NCI-H510A (cell line): ENCODE results near the gene POLR1A.

Source experiments
- DNase-seq: peaks from one replicate; lab custom pipeline; 2025; lab: John Stamatoyannopoulos, UW

POLR1A gene

GRCh38 chr2:86021396-86022378, 84.0 kb downstream of the POLR1A start:
- DNase-seq, result no peak

GRCh38 chr2:86020984-86021383, 84.7 kb downstream of the POLR1A start:
- no peak for DNase-seq

- DNase-seq, result no peak
These were observed 86.6 kb downstream of the POLR1A start for GRCh38 chr2:86019121-86019520.

DNA sequence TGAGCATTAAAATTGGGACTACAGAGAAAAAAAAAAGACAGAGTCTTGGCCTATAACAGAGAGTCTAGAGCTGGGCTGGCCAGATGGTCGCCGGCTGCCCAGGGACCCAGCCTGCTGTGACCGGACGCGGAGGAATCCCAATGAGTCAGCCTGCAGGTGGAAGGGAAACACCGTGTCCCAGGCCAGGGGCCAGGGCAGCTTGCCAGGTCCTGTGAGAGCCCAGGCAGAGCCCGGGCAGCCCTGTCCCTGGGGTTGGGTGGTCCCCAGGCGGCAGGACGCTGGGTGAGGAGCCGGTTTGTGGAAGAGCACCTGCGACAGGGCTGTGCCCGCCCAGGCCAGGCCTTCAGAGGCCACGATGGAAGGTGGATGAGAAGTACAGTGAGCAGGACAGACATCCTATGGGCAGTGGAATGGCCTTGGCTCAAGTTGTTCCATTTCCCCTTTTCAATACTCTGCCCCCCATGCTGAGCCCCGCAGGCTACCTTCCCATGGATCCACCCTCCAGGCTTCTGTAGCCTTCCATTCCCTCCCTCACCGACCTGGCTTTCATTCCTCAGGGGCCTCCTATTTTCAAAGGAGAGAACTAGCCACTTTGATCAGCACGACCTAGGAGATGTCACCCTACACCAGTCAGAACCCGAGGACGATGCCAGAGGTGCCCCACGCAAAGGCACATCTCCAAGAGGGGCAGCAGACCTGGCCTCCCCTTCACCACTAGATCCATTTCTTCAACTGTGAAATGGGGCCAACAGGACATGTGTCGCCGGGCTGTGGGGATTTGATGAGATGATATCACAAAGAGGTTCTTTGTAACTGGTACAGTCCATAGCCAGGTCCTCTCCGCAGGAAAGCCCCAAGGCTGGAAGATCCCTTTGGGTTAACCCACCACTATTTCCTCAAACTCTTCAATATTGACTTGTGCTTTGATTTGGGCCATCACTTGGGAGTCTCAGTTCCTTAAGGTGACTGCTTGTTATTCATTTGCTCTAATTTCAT, 87.5 kb downstream of the POLR1A start:
- DNase-seq, result no peak

DNA sequence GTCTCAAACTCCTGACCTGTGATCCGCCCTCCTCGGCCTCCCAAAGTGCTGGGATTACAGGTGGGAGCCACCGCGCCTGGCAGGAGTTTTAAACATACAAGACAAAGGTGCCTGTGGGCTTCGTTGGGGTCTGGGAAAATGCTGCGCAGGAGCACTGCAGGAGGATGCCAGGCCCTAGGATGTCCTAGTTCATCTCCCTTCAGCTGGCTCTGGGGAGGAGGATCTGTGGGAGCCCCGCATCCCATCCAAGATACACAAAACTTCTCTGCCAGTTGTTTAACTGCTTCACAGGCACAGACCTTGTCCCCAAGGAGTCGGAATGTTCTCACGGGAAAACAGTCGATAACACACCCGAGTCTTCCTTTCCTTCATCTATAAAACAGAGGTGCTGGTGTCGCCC, 89.1 kb downstream of the POLR1A start:
- DNase-seq, result no peak

DNA sequence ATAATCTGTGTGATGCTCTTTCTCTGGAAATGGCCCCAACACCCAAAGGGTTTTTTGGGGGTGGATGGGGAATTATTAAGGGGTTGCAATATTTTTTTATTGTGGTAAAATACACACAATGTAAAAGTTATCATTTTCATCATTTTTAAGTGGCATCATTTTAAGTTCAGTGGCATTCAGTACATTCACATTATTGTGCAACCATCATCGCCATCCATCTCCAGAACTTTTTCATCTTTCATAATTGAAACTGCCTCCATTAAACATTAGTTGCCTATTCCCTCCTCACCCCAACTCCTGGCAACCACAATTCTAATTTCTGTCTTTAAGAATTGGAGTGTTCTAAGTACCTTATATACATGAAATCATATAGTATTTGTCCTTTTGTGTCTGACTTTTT, 90.0 kb downstream of the POLR1A start:
- DNase-seq, result no peak

DNA sequence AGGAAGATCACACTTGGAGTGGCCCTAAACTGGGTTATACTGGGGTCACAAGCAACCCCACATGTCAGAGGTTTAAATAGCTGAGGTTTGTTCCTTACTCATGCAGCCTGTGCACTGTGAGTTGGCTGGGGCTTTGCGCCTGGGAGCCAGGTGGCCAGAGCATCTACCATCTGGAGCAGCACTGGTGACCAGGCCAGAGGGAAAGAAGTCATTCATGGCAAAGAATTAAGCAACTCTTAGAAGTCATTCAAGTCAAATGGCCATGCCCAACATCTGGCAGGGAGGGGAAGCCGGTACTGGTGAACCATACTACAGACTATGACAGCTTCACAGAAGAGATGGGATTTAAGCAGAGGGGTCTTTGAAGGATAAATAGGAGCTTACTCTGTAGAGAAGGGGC, 90.7 kb downstream of the POLR1A start:
- DNase-seq, result no peak

GRCh38 chr2:86014493-86014892, 91.2 kb downstream of the POLR1A start:
- DNase-seq, result no peak

DNA sequence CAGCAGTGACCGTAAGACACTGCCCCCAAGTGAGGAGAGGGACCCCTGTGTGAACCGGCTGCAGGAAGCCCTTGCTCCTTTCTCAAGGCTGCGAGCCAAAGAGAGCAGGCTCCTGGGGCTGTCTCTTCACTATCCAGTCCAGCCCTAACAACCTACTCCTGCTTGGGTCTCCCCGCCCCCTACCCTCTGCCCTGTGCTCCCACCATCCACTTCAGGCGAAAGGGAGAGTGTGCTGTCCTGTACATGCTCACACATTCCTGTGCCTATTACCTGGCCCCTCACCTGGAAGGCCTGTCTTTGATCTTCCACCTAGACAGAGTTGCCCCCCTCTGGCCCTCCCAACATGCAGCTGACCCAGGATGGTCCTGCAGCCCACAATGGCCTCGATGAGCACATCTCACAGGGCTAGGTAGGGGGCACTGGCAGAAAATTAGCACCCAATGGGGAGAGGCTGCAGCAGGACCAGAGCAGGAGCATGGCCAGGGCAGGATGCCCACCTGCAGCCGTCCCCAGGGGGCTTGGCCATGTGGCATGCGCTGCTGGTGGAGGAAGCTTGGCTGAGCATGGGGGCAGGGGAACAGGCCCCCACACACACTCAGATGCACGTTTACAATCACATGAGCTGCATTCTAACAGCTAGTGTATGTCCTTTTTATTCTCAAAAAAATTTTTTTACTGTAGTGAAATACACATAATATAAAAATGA, 93.5 kb downstream of the POLR1A start:
- DNase-seq, result no peak

DNA sequence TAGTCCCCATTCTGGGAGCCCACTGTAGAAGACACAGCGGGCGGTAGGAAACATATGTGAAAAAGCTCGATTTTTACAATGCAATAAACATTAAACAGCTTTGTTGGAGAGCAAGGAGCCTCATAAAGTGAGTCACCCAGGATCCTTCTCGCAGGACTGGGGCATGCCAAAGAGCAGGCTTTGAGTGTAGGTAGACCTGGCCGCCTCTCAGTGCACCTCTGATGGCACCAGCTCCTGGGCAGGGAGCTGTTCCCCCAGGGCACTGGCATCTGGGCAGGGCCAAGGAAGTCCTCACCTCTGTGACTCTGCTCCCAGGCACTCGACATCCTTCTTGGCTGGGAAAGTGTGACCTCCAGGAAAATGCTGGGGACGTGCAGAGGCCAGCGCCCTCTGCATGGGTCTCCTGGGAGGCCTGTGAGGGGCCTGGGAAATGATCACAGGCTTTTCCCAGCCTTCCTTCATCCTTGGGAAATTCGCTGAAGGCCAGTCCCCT, 94.2 kb downstream of the POLR1A start:
- no peak for DNase-seq

GRCh38 chr2:86010083-86010482, 95.6 kb downstream of the POLR1A start:
- DNase-seq, result no peak

GRCh38 chr2:86006524-86006923, 99.2 kb downstream of the POLR1A start:
- no peak for DNase-seq

- DNase-seq, result no peak
These were observed 101.7 kb downstream of the POLR1A start for GRCh38 chr2:86003967-86004366.

DNA sequence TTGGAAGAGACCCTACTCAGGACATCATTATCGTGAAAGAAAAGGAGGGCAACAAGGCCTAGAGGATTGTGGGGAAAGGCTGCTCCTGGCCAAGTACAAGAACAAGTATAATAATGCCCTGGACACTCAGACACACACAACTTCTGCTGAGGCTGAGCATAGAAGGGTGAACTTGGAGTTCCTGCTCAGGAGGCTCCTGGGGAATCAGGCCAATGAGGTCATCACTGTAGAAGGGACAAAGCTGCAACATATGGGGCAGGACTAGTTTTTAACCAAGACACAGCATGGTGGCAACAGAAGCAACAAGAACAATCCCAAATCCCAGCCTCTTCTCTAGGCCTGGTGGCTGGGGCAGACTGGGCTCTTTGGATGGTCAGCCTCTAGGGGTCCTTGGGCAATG, 102.6 kb downstream of the POLR1A start:
- DNase-seq, result no peak

DNA sequence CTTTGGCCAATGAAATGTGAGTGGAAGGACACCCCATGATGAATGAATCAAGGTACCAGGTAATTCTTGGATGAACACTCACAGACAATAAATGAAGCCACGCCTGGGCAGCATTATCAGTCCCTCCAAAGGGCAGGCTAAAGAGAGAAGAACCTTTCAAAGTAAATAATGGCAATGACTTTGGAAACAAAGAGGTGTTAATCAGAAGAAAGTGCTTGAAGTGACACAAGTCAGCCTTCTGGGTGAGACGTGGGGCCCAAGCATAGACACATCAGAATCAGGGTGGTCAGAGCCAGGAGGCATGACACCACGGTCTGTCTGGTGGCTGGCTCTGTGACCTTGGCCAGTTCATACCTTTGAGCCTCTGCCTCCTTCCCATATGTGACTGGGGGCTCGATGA, 103.3 kb downstream of the POLR1A start:
- DNase-seq, result no peak

DNA sequence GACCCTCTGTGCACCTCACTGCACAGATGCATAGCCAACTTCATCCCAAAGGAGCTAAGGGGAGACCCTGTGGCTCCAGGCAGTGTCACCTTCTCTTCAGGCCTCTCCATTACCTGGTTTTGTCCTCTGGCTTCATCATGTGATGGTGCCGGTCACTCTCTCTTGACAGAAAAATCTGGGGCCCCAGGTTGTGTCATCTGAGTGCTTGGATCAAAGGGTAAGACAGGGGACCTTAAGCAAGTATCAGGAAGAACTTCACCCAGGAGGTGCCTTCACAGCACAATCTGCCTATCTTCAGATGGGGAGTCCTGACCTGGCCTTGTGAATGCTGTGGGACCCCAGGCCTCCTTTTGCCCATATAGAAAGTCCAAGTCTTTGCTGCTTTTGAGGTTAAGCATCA, 104.4 kb downstream of the POLR1A start:
- DNase-seq, result no peak

DNA sequence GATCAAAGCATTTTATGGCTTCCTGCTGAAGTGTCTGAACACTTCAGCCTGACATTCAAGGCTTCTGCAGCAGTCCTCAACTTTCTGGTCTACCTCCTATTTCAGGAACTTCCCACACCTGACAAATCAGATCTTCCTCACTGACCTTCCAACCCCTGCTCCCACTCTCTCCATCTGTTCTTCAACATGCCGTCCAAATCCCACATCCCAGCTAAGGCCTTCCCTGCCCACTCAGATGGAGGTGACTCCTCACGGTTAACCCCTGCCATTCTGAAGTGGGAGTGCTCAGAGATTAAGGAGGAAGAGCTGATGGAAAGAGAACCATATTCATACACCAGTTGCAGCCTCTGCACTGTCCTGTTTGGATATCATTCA, 104.8 kb downstream of the POLR1A start:
- DNase-seq, result no peak

- DNase-seq, result no peak
These were observed 105.4 kb downstream of the POLR1A start for GRCh38 chr2:86000131-86000937.

- no peak for DNase-seq
These were observed 106.4 kb downstream of the POLR1A start for GRCh38 chr2:85999061-85999831.
